NCI-H128 (cell line): Measurements from ENCODE around the gene C9.
"Not testable (repeated sequence)": the region's sequence is repeated elsewhere in the genome, so short reads cannot be mapped to it uniquely, and the experiment has no call there.

Source experiments
- DNase-seq: peaks from one replicate; lab custom pipeline; 2025; ENCODE audit not compliant: unreplicated experiment; lab: John Stamatoyannopoulos, UW

Gene C9

DNA sequence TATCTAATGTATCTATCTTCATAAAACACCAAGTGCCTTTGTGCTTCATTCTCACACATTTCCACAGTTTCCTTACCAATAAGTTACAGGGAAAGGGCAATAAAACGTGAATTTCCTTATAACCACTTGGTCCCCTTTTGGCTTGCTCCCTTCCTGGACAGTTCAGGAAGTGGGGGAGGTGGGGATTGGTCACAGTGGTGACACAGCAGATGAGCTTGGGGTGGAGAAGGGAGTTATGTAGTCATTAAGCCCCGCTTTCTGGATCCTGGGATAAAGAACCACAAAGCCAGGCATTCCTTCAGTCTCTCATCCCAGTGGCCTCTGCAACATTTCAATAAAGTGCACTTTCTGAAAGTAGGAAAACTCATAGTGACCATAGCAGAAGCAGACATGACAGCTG, 97.9 kb downstream of the C9 start:
- DNase-seq: no peak

DNA sequence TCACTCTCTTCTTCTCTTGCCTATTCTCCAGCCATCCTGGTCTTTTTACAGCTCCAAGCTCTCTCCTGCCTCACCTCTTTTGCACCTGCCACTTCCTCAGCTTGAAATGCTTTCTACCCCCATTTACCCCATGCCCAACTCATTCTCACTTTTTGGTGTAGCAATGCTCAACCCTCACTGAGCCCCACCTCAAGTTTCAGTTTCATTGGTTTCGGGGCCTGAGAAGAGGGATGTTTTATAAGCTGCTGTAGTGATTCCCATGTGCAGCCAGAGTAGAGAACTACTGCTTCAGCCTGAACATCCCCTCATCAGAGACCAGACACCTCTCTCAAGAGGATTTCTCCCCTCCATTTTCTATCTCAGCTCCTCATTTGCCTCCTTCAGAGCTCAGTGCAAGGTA, 99.8 kb downstream of the C9 start:
- DNase-seq: no peak

DNA sequence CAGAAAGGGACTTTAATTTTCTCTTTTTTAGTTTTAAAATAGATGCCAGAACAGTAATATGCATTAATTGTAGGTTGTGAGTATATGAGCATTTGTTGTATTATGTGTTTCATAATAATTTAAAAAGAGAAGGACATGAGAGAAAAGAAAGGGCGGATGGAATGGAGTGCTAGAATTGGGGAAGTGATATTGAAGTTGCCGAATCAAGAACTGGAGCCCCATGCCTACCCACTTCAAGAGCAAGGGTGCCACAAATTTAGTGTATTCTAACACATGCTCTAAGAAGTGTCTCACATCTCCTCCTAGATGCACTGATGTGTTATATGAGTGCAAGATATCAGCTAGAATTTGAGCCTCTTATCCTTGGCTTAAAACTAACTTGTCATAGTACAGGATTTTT, 101.3 kb downstream of the C9 start:
- no peak for DNase-seq

DNA sequence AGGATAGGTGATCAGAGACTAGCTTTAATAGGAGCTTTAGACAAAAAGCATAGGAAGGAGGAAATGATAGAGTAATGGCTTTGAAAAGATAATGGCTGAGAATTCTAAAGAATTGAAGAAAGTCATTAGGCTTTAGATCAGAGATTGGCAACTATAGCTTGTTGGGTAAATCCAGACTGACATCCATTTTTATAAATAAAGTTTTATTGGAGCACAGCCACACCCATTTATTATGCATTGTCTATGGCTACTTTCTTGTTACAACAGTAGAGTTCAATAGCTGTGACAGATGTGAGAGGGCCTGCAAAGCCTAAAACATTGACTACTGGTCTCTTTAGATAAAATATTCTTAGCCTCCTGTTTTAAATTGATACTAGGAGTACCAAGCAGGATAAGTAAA, 104.2 kb downstream of the C9 start:
- DNase-seq: no peak

DNA sequence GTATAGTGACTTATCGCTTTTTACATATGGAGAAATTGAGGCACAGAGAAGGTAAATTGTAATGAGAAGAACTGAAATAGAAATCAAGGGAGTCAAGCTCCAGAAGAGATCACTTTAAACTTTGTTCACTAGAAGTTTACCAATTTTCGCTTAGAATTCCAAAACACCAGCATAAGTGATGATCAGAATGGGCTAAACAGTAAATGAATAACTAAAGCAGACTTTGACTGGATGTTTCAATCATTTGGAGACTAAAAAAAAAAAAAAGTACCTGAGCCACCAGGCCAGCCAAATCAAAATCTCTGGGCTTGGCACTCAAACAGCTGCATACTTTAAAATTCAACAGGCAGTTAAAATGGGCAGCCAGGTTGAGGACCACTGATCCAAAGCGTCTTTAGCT, 106.7 kb downstream of the C9 start:
- DNase-seq: no peak

DNA sequence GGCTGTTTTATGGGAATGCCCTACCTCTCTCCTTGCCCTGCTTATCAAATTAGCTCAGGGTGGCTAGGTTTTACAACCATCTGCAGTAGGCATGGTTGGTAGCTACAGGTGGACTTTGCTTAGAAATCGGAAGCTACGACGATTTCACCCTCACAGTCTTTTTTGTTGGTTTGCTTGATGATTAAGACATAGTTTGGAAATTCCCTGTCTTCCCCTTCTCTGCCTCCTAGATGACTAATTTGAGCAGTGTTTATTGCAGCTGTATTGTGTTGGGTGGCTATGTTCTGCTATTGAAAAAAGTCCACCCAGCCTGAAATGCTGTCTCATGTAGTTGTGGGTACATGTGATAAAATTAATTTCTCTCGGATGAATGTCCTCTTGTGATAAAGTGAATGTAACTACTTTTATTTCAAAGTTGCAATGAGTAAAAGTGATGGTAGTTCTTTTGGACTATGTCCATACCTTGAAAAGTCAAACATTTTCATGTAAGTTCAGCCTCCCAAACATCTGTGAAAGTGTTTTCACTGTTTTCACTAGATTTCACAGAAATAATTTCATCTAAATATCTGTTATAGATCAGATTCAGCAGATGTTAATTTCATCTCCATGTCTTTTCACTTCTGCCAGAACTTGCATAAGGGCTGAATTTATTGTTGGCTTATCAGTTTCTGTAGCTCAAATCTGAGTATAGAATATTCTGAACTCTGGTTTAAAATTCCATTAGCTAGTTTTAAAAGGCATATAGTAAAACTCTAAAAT, 107.6 kb downstream of the C9 start:
- no peak for DNase-seq

DNA sequence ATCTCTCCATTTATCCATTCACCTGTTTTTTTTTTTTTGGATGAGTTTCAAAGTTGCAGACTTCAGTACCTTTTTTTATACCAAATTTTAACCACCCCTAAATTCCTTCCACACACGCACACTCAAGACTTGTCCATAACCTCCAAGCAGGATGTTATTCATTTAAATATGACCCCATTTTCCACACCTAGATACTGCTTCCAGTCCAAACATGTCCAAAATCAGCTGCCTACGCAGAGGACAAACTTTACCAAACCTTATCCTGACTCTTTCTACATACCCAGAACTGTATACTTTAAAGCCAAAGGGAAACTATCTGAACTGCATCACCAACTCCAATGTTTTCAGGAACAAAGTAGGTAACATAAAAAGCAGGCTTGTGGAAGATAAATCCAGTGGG, 108.9 kb downstream of the C9 start:
- DNase-seq: no peak

DNA sequence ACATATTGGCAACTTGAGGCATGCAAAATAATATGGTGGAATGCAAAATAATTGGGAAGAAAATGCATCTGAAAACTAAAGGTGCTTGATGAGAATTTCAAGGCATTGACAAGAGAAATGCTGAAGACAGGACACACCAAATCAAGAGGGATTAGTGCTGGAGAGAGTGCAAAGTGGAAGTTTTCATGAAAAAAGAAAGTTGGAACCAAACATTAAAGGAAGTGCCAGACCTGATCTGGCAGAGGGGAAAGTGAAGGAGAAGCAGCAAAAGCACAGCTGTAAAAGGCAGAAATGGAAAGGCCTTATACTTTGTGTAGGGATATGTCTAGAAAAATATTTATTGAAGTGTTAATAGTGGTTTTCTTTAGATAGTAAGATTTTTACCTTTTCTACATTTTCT, 109.6 kb downstream of the C9 start:
- no peak for DNase-seq

DNA sequence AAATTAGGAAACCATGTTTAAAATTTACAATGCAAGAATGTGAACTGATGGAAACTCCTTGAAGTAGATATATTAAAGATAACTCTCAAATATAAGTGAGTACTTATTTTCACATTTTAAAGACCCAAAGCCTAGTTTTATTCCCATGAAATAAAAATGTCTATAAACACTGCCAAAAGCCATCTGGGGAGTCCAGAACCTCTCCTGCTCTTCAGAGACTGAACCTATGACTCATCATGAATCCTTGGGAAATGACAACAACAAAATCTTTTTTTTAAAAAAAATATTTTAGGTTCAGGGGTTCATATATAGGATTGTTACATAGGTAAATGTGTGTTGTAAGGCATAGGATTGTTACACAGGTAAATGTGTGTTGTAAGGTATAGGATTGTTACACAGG, 111.1 kb downstream of the C9 start:
- DNase-seq: no peak

DNA sequence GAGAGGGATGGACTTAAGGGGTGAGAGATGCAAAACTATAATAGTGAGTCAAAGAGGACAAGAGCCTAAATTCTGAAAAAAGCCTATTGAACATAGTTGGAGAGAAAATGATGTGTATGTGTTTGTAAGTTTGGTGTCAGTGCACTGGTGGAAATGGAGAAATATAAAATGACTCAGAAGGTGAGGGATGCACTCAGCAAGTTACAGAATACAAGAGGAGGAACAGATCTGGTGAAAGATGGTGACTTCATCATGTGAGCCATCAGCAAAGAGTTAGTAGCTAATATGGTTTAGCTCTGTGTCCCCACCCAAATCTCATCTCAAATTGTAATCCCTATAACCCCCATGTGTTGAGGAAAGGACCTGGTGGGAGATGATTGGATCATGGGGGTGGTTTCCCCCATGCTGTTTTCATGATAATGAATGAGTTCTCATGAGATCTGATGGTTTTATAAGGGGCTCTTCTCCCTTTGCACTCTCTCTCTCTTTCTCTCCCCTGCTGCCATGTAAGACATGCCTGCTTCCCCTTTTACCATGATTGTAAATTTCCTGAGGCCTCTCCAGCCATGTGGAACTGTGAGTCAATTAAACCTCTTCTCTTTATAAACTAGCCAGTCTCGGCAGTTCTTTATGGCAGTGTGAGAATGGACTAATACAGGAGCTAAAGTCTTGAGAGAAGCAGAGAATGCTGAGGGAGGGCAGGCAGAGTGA, 114.6 kb downstream of the C9 start:
- DNase-seq: no peak

DNA sequence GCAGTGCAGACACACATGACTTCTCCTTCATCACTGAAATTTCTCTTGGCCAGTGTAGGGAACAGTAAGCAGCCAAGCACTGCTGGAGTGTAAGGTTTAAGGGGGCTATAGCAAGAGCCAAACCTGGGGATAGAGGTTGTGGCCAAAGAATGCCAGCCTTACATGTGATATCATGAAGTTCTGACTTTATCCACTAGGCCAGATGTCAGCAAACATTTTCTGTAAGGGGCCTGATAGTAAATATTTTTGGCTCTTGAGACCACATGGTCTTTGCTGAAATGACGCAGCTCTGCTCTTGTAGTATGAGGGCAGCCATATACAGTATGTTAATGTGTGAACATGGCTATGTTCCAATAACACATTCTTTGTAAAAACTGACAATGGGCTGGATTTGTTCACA, 115.2 kb downstream of the C9 start:
- no peak for DNase-seq

DNA sequence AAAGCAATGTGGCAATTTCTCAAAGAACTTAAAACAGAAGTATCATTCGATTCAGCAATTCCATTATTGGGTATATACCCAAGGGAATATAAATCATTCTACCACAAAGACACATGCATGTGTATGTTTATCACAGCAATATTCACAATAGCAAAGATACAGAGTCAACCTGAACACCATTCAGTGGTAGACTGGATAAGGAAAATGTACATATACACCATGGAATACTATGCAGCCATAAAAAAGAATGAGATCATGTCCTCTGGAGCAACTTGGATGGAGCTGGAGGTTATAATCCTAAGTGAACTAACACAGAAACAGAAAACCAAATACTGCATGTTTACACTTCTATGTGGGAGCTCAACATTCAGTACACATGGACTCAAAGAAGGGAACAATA, 123.5 kb downstream of the C9 start:
- DNase-seq: no peak

DNA sequence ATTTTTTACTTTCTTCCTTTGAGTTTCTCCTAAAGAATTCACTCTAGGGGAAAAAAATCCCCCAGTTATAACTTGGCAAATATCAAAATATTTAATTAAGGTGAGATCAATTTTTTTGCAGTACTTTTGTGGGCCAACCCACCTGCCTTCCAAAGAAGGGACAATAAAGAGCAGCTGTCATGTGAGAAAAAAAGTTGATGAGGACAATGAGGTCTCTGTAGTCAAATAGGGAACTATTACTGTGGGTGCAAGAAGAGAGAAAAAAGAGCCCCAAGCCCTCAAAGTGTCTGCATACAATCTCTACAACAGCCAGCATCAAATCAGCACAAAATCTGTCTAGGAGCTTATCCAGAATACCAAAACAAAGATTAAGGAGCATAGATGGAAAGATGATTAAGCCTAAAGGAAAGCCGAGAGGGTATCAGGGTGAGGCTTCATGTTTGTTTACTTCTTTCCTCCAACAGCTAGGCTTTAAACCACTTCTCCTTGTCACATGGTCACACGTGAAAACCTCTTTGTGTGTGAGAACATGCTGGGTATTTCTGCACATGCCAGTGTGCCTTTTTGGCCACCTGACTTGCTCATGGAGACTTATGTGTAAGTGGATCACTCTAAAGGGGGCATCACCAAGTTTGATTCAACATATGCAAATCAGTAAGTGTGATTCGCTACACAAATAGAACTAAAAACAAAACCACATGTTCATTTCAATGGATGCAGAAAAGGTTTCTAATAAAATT, 125.8 kb downstream of the C9 start:
- no peak for DNase-seq

DNA sequence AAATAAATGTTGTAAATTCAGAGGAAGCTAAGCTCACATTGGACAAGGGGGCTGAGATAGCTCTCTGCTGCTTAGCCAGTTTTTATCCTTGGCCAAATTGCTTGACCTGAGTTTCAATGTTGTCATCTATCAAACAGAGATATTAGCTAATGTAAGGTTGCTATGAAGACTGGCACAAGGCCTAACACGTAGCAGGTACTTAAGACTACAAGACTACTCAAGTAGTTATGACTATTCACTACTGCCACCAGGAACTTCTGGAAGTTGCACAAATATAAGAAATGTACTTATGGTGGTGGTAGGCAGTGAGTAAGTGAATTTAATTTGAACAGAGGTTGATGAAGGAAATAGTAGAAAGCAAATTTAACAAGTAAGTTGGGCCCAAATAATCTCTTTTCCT, 127.6 kb downstream of the C9 start:
- DNase-seq: no peak

DNA sequence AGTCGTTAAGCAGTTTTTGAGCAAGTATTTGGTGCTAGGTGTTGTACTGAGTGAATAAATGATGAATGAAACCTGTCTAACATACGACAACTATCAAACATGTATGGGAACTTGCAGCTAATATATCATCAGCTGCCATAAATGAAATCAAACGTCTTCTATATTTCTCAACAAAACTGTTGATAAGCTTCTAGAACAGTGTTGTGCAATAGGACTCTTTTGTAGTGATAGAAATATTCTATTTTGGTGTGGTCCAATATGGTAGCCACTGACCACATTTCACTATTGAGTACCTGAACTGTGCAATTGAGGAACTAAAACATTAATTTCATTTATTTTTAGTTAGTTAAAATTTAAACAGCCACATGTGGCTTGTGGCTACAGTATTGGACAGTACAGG, 128.6 kb downstream of the C9 start:
- DNase-seq: no peak

DNA sequence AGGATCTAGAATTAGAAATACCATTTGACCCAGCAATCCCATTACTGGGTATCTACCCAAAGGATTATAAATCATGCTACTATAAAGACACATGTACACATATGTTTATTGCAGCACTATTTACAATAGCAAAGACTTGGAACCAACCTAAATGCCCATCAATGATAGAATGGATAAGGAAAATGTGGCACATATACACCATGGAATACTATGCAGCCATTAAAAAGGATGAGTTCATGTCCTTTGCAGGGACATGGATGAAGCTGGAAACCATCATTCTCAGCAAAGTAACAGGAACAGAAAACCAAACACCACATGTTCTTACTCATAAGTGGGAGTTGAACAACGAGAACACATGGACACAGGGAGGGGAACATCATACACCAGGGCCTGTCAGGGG, 129.8 kb downstream of the C9 start:
- DNase-seq: not testable (repeated sequence)
